ENCODE measurements around the gene TMTC1. TPM values are rescaled to one million over a fixed set of nuclear protein-coding genes. Genes with fewer than 3 reads are reported as not detected.

TMTC1 gene
- total RNA-seq, 4 donors from 2014 or later, result 84.0 to 177 (median 105) TPM

DNA sequence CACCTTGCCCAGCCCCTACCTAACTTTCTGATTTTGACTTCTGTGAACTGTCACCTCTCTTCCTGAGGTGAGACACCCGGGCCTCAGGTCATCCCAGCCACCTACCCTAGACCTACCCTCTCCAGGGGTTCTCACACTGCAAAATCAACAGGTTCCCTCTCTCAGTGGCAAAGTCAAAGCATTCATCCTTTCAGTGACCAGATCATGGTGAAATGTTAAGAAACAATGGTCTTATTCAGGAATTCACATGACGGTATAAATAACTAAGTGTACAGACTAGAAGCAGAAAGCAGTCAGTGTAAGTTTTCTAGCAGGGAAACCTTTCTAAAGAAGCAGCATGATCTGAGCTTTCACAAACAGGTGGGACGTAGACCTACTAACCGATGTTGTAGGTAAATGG lies 133.4 kb downstream of the TMTC1 start:
- intact Hi-C loops (cut with DNase I), result no loop called here
- Histone ChIP-seq H3K4me3 (no peak overlapping the region), H3K27ac (replicated peaks in 1 of 4) (no peak overlapping the region), H3K27me3 (no peaks in the 10 kb centered on the region), H3K9me3 (no peaks in the 10 kb centered on the region), H3K36me3 (peaks cover 0 to 54% (median 8%) of the 10 kb centered on the region in 4 donors), H3K4me1 (peaks cover 0 to 11% (median 7%) of the 10 kb centered on the region in 4 donors)
- 87% methylated on average over 4 of the region's 4 CpGs for WGBS
- TF ChIP-seq, protein P1, sequence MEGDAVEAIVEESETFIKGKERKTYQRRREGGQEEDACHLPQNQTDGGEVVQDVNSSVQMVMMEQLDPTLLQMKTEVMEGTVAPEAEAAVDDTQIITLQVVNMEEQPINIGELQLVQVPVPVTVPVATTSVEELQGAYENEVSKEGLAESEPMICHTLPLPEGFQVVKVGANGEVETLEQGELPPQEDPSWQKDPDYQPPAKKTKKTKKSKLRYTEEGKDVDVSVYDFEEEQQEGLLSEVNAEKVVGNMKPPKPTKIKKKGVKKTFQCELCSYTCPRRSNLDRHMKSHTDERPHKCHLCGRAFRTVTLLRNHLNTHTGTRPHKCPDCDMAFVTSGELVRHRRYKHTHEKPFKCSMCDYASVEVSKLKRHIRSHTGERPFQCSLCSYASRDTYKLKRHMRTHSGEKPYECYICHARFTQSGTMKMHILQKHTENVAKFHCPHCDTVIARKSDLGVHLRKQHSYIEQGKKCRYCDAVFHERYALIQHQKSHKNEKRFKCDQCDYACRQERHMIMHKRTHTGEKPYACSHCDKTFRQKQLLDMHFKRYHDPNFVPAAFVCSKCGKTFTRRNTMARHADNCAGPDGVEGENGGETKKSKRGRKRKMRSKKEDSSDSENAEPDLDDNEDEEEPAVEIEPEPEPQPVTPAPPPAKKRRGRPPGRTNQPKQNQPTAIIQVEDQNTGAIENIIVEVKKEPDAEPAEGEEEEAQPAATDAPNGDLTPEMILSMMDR (IDR thresholded peaks at IDR 0.05), result no peak
- TF ChIP-seq POLR2A (IDR thresholded peaks at IDR 0.05; ENCODE audit: low read depth) (no peak), EP300 (IDR thresholded peaks at IDR 0.05) (no peak), POLR2AphosphoS5 (IDR thresholded peaks at IDR 0.05) (no peak)
- DNase-seq (ENCODE audit: extremely low spot score), result no peak

- intact Hi-C loops (cut with DNase I), result no loop called here
- TF ChIP-seq POLR2AphosphoS5 (IDR thresholded peaks at IDR 0.05), result no peak
- TF ChIP-seq, protein P1 (IDR thresholded peaks at IDR 0.05), result no peak
- TF ChIP-seq POLR2A (IDR thresholded peaks at IDR 0.05; ENCODE audit: low read depth), result no peak
- no peak for TF ChIP-seq EP300 (IDR thresholded peaks at IDR 0.05)
- Histone ChIP-seq H3K27ac (replicated peaks in 1 of 4) (no peak overlapping the region), H3K4me3 (no peak overlapping the region), H3K4me1 (peaks cover 0 to 9% (median 6%) of the 10 kb centered on the region in 4 donors), H3K36me3 (peaks cover 0 to 54% (median 8%) of the 10 kb centered on the region in 4 donors), H3K27me3 (no peaks in the 10 kb centered on the region), H3K9me3 (no peaks in the 10 kb centered on the region)
- 64% methylated on average over 2 of the region's 2 CpGs for WGBS
- DNase-seq (ENCODE audit: extremely low spot score), result no peak
These were observed 134.0 kb downstream of the TMTC1 start for GRCh38 chr12:29649722-29650121.

GRCh38 chr12:29644536-29645162 lies 139.1 kb downstream of the TMTC1 start:
- H3K36me3 ChIP-seq, result peaks cover 0 to 9% (median 0%) of the 10 kb centered on the region in 4 donors
- H3K27me3 ChIP-seq, result no peaks in the 10 kb centered on the region
- no peaks in the 10 kb centered on the region for H3K9me3 ChIP-seq
- no peak for TF ChIP-seq EP300 (IDR thresholded peaks at IDR 0.05)
- no peak for TF ChIP-seq POLR2AphosphoS5 (IDR thresholded peaks at IDR 0.05)
- TF ChIP-seq, protein P1 (IDR thresholded peaks at IDR 0.05), result no peak
- TF ChIP-seq POLR2A (IDR thresholded peaks at IDR 0.05; ENCODE audit: low read depth), result no peak
- 95% methylated on average over 1 of the region's 1 CpG for WGBS
- H3K4me1 ChIP-seq, result peaks cover 7 to 19% (median 18%) of the 10 kb centered on the region in 4 donors
- no peak overlapping the region for H3K4me3 ChIP-seq
- DNase-seq (ENCODE audit: extremely low spot score), result no peak
- intact Hi-C loops (cut with DNase I), result no loop called here
- peak overlapping the region in 1 of 4 donors; percentile 3 for H3K27ac ChIP-seq (replicated peaks in 1 of 4)

- Histone ChIP-seq H3K4me3 (no peak overlapping the region), H3K36me3 (peaks cover 0 to 4% (median 0%) of the 10 kb centered on the region in 4 donors), H3K4me1 (peaks cover 7 to 22% (median 17%) of the 10 kb centered on the region in 4 donors), H3K9me3 (no peaks in the 10 kb centered on the region), H3K27ac (replicated peaks in 1 of 4) (peak overlapping the region; percentile 30 to 70 (median 50)), H3K27me3 (no peaks in the 10 kb centered on the region)
- TF ChIP-seq, protein P1 (IDR thresholded peaks at IDR 0.05), result no peak
- TF ChIP-seq POLR2AphosphoS5 (IDR thresholded peaks at IDR 0.05) (no peak), EP300 (IDR thresholded peaks at IDR 0.05) (no peak), POLR2A (IDR thresholded peaks at IDR 0.05; ENCODE audit: low read depth) (no peak)
- DNase-seq (ENCODE audit: extremely low spot score), result no peak
- 72% methylated on average over 8 of the region's 13 CpGs for WGBS
- intact Hi-C loops (cut with DNase I), result no loop called here
These were observed 143.0 kb downstream of the TMTC1 start for GRCh38 chr12:29640589-29641345.
